ENCODE measurements around the gene EVPL.
"Not testable (repeated sequence)": the region's sequence is repeated elsewhere in the genome, so short reads cannot be mapped to it uniquely, and the experiment has no call there.

The EVPL gene

GRCh38 chr17:75980188-75981018 lies 46.7 kb downstream of the EVPL start:
- POLR2A ChIA-PET (ENCODE audit: low non-redundant PET), result interaction anchor here (0.6 kb wide), 1 partner anchor 79 kb away, joined by 3 read pairs; no protein-coding TSS in a partner anchor
- no peak for DNase-seq (ENCODE audit: low spot score)
- H3K27ac ChIP-seq, result peak overlapping the region; percentile 98
- no peak for TF ChIP-seq CTCF (conservative IDR thresholded peaks at IDR 0.05; ENCODE audit: low read depth)
- CTCF ChIA-PET, result interaction anchor here (0.6 to 1.5 kb wide), 4 partner anchors 22 to 464 kb away, joined by 3 to 4 read pairs (median 4); partner anchors contain the start of gene TSEN54

GRCh38 chr17:75979705-75980187 lies 47.4 kb downstream of the EVPL start:
- TF ChIP-seq CTCF (conservative IDR thresholded peaks at IDR 0.05; ENCODE audit: low read depth), result no peak
- ChIA-PET CTCF (interaction anchor here (0.6 to 1.5 kb wide), 3 partner anchors 52 to 464 kb away, joined by 3 to 4 read pairs (median 4); partner anchors contain the start of gene TSEN54), POLR2A (ENCODE audit: low non-redundant PET) (no interaction called here)
- H3K27ac ChIP-seq, result peak overlapping the region; percentile 98
- no peak for DNase-seq (ENCODE audit: low spot score)

- DNase-seq (ENCODE audit: low spot score), result peak; percentile 89
- H3K27ac ChIP-seq, result peak within 1 kb of the TSS; percentile 98
- ChIA-PET CTCF (interaction anchor here (0.5 to 0.6 kb wide), 3 partner anchors 19 to 1021 kb away, joined by 3 read pairs; no protein-coding TSS in a partner anchor), POLR2A (ENCODE audit: low non-redundant PET) (interaction anchor here (0.6 kb wide), 2 partner anchors 10 to 207 kb away, joined by 4 to 7 read pairs; no protein-coding TSS in a partner anchor)
- TF ChIP-seq CTCF (conservative IDR thresholded peaks at IDR 0.05; ENCODE audit: low read depth), result peak; percentile 59
These were observed 48.0 kb downstream of the EVPL start, which contains the start of the genes ACOX1 and TEN1 for GRCh38 chr17:75978938-75979704. Gene ACOX1, minus strand, starts transcription at chr17:75979166. Its CDS starts 93 bp downstream, at chr17:75979073. Gene TEN1, plus strand, starts transcription at chr17:75979240. Its CDS starts 6,953 bp downstream, at chr17:75986193.

GRCh38 chr17:75976175-75976848 lies 50.8 kb downstream of the EVPL start:
- ChIA-PET POLR2A (ENCODE audit: low non-redundant PET) (no interaction called here), CTCF (interaction anchor here (0.6 kb wide), 2 partner anchors 10 to 71 kb away, joined by 3 to 4 read pairs; no protein-coding TSS in a partner anchor)
- DNase-seq (ENCODE audit: low spot score), result no peak
- H3K27ac ChIP-seq, result no peak overlapping the region
- no peak for TF ChIP-seq CTCF (conservative IDR thresholded peaks at IDR 0.05; ENCODE audit: low read depth)

GRCh38 chr17:75975757-75976174 lies 51.3 kb downstream of the EVPL start:
- ChIA-PET POLR2A (ENCODE audit: low non-redundant PET) (no interaction called here), CTCF (interaction anchor here (0.6 kb wide), 1 partner anchor 10 kb away, joined by 3 read pairs; no protein-coding TSS in a partner anchor)
- no peak overlapping the region for H3K27ac ChIP-seq
- TF ChIP-seq CTCF (conservative IDR thresholded peaks at IDR 0.05; ENCODE audit: low read depth), result no peak
- DNase-seq (ENCODE audit: low spot score), result no peak

- POLR2A ChIA-PET (ENCODE audit: low non-redundant PET); H3K27ac ChIP-seq; CTCF ChIA-PET; DNase-seq (ENCODE audit: low spot score): not testable (repeated sequence)
These were observed 51.9 kb downstream of the EVPL start for GRCh38 chr17:75975187-75975586.
